GM23248 (cell line): ENCODE measurements around the gene WDR19.

Experiments used
- EZH2 ChIP-seq: fragments of 200-600 bp; sonication (generic); IDR thresholded peaks from 2 replicates; pipeline ENCODE4 v1.6.1; 2018; ENCODE audit warnings: antibody characterized with exemption, mild to moderate bottlenecking; ENCODE audit not compliant: insufficient read depth, poor library complexity, severe bottlenecking
- EZH2phosphoT487 ChIP-seq: fragments of 200-600 bp; sonication (generic); IDR thresholded peaks from 2 replicates; pipeline ENCODE4 v1.6.1; 2018; ENCODE audit warnings: antibody characterized with exemption, moderate library complexity, mild to moderate bottlenecking, low read depth; ENCODE audit not compliant: insufficient read depth

GRCh38 chr4:39231660-39232059 lies 49.3 kb downstream of the WDR19 start:
- TF ChIP-seq EZH2phosphoT487 (no peak), EZH2 (no peak)
